BJ (cell line): ENCODE measurements around the gene C1orf167. TPM values are rescaled to one million over a fixed set of nuclear protein-coding genes. Genes with fewer than 3 reads are reported as not detected.

Experiments used
- CTCF ChIA-PET: fragments of 350-600 bp; formaldehyde crosslinking; extraction: SDS; loops from one replicate; lab custom pipeline; 2021; ENCODE audit warnings: antibody characterized with exemption, inconsistent platforms; lab: Yijun Ruan, JAX
- POLR2A ChIA-PET: fragments of 300-600 bp; sonication (Branson Sonifier 250); formaldehyde crosslinking; extraction: SDS; loops from one replicate; lab custom pipeline; 2021; ENCODE audit warnings: antibody characterized with exemption; lab: Charles Lee
- DNase-seq: peaks from one replicate; pipeline ENCODE4 v3.0.0-alpha.2; 2011; ENCODE audit warnings: low read depth
- H3K27me3 ChIP-seq: 2 replicates; pipeline ENCODE4 v1.6.0; 2011; ENCODE audit warnings: low read length; ENCODE audit not compliant: control insufficient read depth, insufficient read depth
- H3K36me3 ChIP-seq: 2 replicates; pipeline ENCODE4 v1.5.1; 2011; ENCODE audit warnings: low read length; ENCODE audit not compliant: control insufficient read depth, insufficient read depth
- H3K4me3 ChIP-seq: 2 replicates; pipeline ENCODE4 v1.5.1; 2011; ENCODE audit warnings: low read depth, mild to moderate bottlenecking, control low read depth, low read length
- CTCF ChIP-seq: IDR thresholded peaks from 2 replicates; pipeline ENCODE4 v1.5.1; 2011; ENCODE audit warnings: low read depth, mild to moderate bottlenecking, control low read depth, inconsistent platforms, low read length, moderate library complexity; ENCODE audit not compliant: insufficient read depth
- polyA plus RNA-seq: library from polyadenylated mRNA; depleted of rRNA; stranded (reverse); fragments of >200 nt; gene quantifications from 2 replicates; pipeline ENCODE4 v1.2.3, GENCODE V29; 2011

Gene C1orf167
- polyA plus RNA-seq, 1 experiment = 0.54 TPM

DNA sequence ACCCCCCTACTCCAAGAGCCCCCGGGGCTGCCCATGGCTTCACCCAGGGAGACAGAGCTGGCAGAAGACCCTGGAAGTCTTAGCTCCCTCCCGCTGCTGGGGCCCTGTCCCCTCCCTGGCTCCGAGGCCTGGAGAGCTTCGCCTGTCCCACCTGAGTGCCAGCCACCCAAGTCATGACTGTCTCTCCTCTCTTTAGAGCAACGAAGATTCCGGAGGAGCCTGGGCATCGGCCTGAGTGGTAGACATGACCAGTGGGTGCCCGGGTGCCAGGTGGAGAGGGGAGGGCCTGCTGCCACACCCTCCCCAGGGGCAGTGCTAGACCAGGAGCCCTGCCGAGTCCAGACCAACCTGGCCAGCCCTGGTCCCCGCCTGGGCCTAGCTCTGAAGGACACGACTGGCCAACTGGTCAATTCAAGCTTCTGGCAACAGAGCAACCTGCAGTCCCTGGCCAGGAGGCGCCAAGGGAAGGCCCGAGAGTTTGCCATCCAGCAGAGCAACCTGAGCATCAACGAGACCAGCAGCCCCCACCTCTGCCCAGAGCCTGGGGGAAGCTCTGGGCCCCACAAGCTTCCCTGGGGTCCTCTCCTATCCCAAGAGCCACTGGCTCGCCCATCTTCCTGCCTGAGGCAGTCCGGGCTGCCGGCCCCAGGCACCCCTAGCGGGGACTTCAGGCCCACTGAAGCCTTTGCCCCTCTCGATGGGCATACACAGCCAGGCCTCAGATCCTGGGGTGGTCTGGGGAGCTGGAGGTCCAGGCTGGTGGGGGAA lies 3.9 kb downstream of the C1orf167 start:
- ChIA-PET CTCF (interaction anchor here (1.5 kb wide), 1 partner anchor 10 kb away, joined by 4 read pairs; no protein-coding TSS in a partner anchor), POLR2A (no interaction called here)
- no peak for TF ChIP-seq CTCF
- DNase-seq = no peak
- Histone ChIP-seq H3K36me3 (no peaks in the 10 kb centered on the region), H3K4me3 (no peak overlapping the region), H3K27me3 (peaks cover 10% of the 10 kb centered on the region)

DNA sequence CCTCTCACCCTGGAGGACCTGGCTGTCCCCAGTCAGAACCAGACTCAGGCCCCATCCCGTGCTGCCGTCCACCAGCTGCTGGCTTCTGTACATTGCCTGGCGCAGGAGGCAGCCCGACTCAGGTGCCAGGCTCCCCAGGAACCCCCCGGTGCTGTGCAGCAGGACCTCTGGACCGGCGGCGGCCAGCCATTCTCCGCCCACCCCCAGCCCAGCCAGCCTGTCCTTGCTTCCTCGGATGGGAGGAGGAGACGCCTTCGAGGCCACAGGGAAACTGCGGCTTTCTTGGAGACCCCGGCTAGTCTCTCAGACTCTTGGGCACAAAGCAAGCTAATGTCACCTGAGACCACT lies 4.4 kb downstream of the C1orf167 start:
- ChIA-PET CTCF (no interaction called here), POLR2A (no interaction called here)
- no peak for DNase-seq
- peaks cover 9% of the 10 kb centered on the region for H3K27me3 ChIP-seq
- no peak overlapping the region for H3K4me3 ChIP-seq
- TF ChIP-seq CTCF = no peak
- no peaks in the 10 kb centered on the region for H3K36me3 ChIP-seq

- ChIA-PET POLR2A (no interaction called here), CTCF (interaction anchor here (0.9 kb wide), 1 partner anchor 51 kb away, joined by 3 read pairs; no protein-coding TSS in a partner anchor)
- H3K27me3 ChIP-seq = peaks cover 4% of the 10 kb centered on the region
- no peak overlapping the region for H3K4me3 ChIP-seq
- DNase-seq = no peak
- no peaks in the 10 kb centered on the region for H3K36me3 ChIP-seq
- no peak for TF ChIP-seq CTCF
Measured at GRCh38 chr1:11767922-11768704, 6.1 kb downstream of the C1orf167 start.

- POLR2A ChIA-PET = no interaction called here
- CTCF ChIA-PET = interaction anchor here (0.9 kb wide), 1 partner anchor 50 kb away, joined by 3 read pairs; no protein-coding TSS in a partner anchor
- no peak for DNase-seq
Measured at GRCh38 chr1:11768821-11769220, 6.8 kb downstream of the C1orf167 start.

More at GRCh38 chr1:11768821-11769220, 6.8 kb downstream of the C1orf167 start:
- Histone ChIP-seq H3K27me3 (peaks cover 4% of the 10 kb centered on the region), H3K4me3 (no peak overlapping the region), H3K36me3 (no peaks in the 10 kb centered on the region)
- no peak for TF ChIP-seq CTCF
